Stimulated activated CD4-positive, alpha-beta T cell treated with anti-CD3 and anti-CD28 coated beads, Interleukin-12 subunit alpha, Interleukin-12 subunit beta, amount 100 ng/mL, for 4 hours (primary cell): ENCODE data around the gene C16orf54.
"Not testable (repeated sequence)": the region's sequence is repeated elsewhere in the genome, so short reads cannot be mapped to it uniquely, and the experiment has no call there.

Experiments used
- DNase-seq: peaks from one replicate; pipeline ENCODE4 v3.0.0-alpha.2; 2020

The C16orf54 gene

GRCh38 chr16:29738514-29738913 is 7.3 kb downstream of the C16orf54 start:
- DNase-seq, result peak; percentile 24

GRCh38 chr16:29737713-29738112 is 8.1 kb downstream of the C16orf54 start:
- DNase-seq, result no peak

- DNase-seq, result no peak
These were observed 9.0 kb downstream of the C16orf54 start for GRCh38 chr16:29736764-29737163.

GRCh38 chr16:29736112-29736511 is 9.7 kb downstream of the C16orf54 start:
- no peak for DNase-seq

- DNase-seq, result no peak
These were observed 11.0 kb downstream of the C16orf54 start for GRCh38 chr16:29734786-29735185.

GRCh38 chr16:29731768-29732601 is 13.8 kb downstream of the C16orf54 start:
- peak; percentile 67 for DNase-seq

GRCh38 chr16:29730649-29731048 is 15.1 kb downstream of the C16orf54 start:
- DNase-seq, result no peak

GRCh38 chr16:29729116-29729521 is 16.7 kb downstream of the C16orf54 start:
- no peak for DNase-seq

- DNase-seq, result no peak
These were observed 18.3 kb downstream of the C16orf54 start for GRCh38 chr16:29727452-29727851.

- no peak for DNase-seq
These were observed 18.9 kb downstream of the C16orf54 start for GRCh38 chr16:29726845-29727377.

GRCh38 chr16:29721167-29721879 is 24.5 kb downstream of the C16orf54 start:
- peak; percentile 29 for DNase-seq

GRCh38 chr16:29720703-29721102 is 25.1 kb downstream of the C16orf54 start:
- DNase-seq, result no peak

GRCh38 chr16:29719063-29719462 is 26.7 kb downstream of the C16orf54 start:
- no peak for DNase-seq

GRCh38 chr16:29717113-29717512 is 28.7 kb downstream of the C16orf54 start:
- no peak for DNase-seq

- DNase-seq, result no peak
These were observed 30.8 kb downstream of the C16orf54 start for GRCh38 chr16:29714972-29715371.

- DNase-seq, result no peak
These were observed 31.4 kb downstream of the C16orf54 start for GRCh38 chr16:29714396-29714795.

- DNase-seq, result no peak
These were observed 33.0 kb downstream of the C16orf54 start for GRCh38 chr16:29712809-29713208.

- no peak for DNase-seq
These were observed 35.3 kb downstream of the C16orf54 start for GRCh38 chr16:29710227-29711219.

GRCh38 chr16:29709657-29710056 is 36.1 kb downstream of the C16orf54 start:
- not testable (repeated sequence) for DNase-seq

- no peak for DNase-seq
These were observed 36.7 kb downstream of the C16orf54 start for GRCh38 chr16:29708917-29709600.

- DNase-seq, result not testable (repeated sequence)
These were observed 38.6 kb downstream of the C16orf54 start for GRCh38 chr16:29707160-29707559.

GRCh38 chr16:29705030-29705429 is 40.8 kb downstream of the C16orf54 start:
- DNase-seq, result no peak
